ENCODE results near the gene B4GALT5. TPM values are rescaled to one million over a fixed set of nuclear protein-coding genes. Genes with fewer than 3 reads are reported as not detected.
"Not testable (repeated sequence)": the region's sequence is repeated elsewhere in the genome, so short reads cannot be mapped to it uniquely, and the experiment has no call there.

Gene B4GALT5
- total RNA-seq, 1 experiment from 2014 or later: 63.1 TPM

- H3K27ac ChIP-seq: no peak overlapping the region
- H3K4me2 ChIP-seq: no peak overlapping the region
- no peaks in the 10 kb centered on the region for H3K79me2 ChIP-seq (ENCODE audit: low read depth)
- no peak for DNase-seq
- H2AFZ ChIP-seq: no peak overlapping the region
- peaks cover 25% of the 10 kb centered on the region for H3K4me1 ChIP-seq (replicated peaks; ENCODE audit: insufficient read depth)
- no peaks in the 10 kb centered on the region for H4K20me1 ChIP-seq (ENCODE audit: insufficient read depth)
- H3K4me3 ChIP-seq: no peak overlapping the region
- H3K9me2 ChIP-seq (ENCODE audit: insufficient read depth): no peaks in the 10 kb centered on the region
- intact Hi-C loops (cut with micrococcal nuclease; ENCODE audit: unreplicated experiment): no loop called here
- H3F3A ChIP-seq (ENCODE audit: insufficient read depth, low read depth): peaks cover 39% of the 10 kb centered on the region
- ChIA-PET POLR2A (ENCODE audit: unreplicated experiment) (no interaction called here), CTCF (no interaction called here)
- TF ChIP-seq CTCF (conservative IDR thresholded peaks at IDR 0.05): no peak
- TF ChIP-seq EZH2 (IDR thresholded peaks at IDR 0.05; ENCODE audit: low read depth): no peak
- H3K9me3 ChIP-seq (ENCODE audit: insufficient read depth, low read depth): 0 out of 2 replicates have a peak, but pooled peaks cover 12% of the 10 kb centered on the region
- BruUV-seq (replicated peaks): no TSS peak
- H3K36me3 ChIP-seq (ENCODE audit: low read depth): no peaks in the 10 kb centered on the region
- no peaks in the 10 kb centered on the region for H3K27me3 ChIP-seq (ENCODE audit: insufficient read depth, low read depth)
Observed at GRCh38 chr20:49620364-49621240, 93.1 kb downstream of the B4GALT5 start.

- Histone ChIP-seq H3F3A (ENCODE audit: insufficient read depth, low read depth) (peaks cover 38% of the 10 kb centered on the region), H3K4me2 (no peak overlapping the region), H3K27ac (no peak overlapping the region), H3K4me1 (replicated peaks; ENCODE audit: insufficient read depth) (peaks cover 25% of the 10 kb centered on the region), H3K79me2 (ENCODE audit: low read depth) (no peaks in the 10 kb centered on the region), H2AFZ (no peak overlapping the region), H3K27me3 (ENCODE audit: insufficient read depth, low read depth) (no peaks in the 10 kb centered on the region), H3K9me2 (ENCODE audit: insufficient read depth) (no peaks in the 10 kb centered on the region), H3K9me3 (ENCODE audit: insufficient read depth, low read depth) (0 out of 2 replicates have a peak, but pooled peaks cover 12% of the 10 kb centered on the region), H3K36me3 (ENCODE audit: low read depth) (no peaks in the 10 kb centered on the region), H3K4me3 (no peak overlapping the region), H4K20me1 (ENCODE audit: insufficient read depth) (no peaks in the 10 kb centered on the region)
- ChIA-PET CTCF (interaction anchor here (0.5 kb wide), 1 partner anchor 57 kb away, joined by 5 read pairs; no protein-coding TSS in a partner anchor), POLR2A (ENCODE audit: unreplicated experiment) (no interaction called here)
- intact Hi-C loops (cut with micrococcal nuclease; ENCODE audit: unreplicated experiment): loop anchor here (5.0 kb wide), 2 partner anchors 58 to 468 kb away; no protein-coding TSS in a partner anchor
- TF ChIP-seq CTCF (conservative IDR thresholded peaks at IDR 0.05) (no peak), EZH2 (IDR thresholded peaks at IDR 0.05; ENCODE audit: low read depth) (no peak)
- no TSS peak for BruUV-seq (replicated peaks)
- no peak for DNase-seq
Observed at GRCh38 chr20:49619113-49620048, 94.3 kb downstream of the B4GALT5 start.

DNA sequence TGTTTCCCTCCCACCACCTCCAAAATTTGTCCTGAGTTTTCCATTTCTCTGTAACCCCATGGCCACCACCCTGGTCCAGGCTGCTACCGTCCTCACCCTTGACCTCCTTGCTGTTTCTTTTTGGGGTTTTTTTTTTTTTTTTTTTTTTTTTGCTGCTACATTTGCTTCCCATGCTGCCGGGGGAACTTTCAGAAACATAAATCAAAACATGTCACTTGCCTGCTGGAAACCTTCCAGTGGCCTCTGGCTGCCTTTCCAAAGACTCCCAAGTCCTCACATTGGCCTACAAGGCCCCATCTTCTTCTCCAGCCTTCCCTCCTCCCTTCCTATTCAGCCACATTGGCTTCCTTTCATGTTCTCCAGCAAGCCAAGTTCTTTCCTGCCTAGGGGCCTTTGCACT lies 95.4 kb downstream of the B4GALT5 start:
- Histone ChIP-seq H3K4me2 (no peak overlapping the region), H3K27me3 (ENCODE audit: insufficient read depth, low read depth) (no peaks in the 10 kb centered on the region), H3K9me2 (ENCODE audit: insufficient read depth) (no peaks in the 10 kb centered on the region), H4K20me1 (ENCODE audit: insufficient read depth) (no peaks in the 10 kb centered on the region), H3F3A (ENCODE audit: insufficient read depth, low read depth) (peaks cover 41% of the 10 kb centered on the region), H3K4me3 (no peak overlapping the region), H3K27ac (no peak overlapping the region), H3K4me1 (replicated peaks; ENCODE audit: insufficient read depth) (peaks cover 33% of the 10 kb centered on the region), H3K36me3 (ENCODE audit: low read depth) (no peaks in the 10 kb centered on the region), H3K9me3 (ENCODE audit: insufficient read depth, low read depth) (0 out of 2 replicates have a peak, but pooled peaks cover 12% of the 10 kb centered on the region), H3K79me2 (ENCODE audit: low read depth) (no peaks in the 10 kb centered on the region), H2AFZ (no peak overlapping the region)
- intact Hi-C loops (cut with micrococcal nuclease; ENCODE audit: unreplicated experiment): loop anchor here (5.0 kb wide), 2 partner anchors 59 to 469 kb away; no protein-coding TSS in a partner anchor
- no TSS peak for BruUV-seq (replicated peaks)
- ChIA-PET POLR2A (ENCODE audit: unreplicated experiment) (no interaction called here), CTCF (no interaction called here)
- DNase-seq: no peak
- TF ChIP-seq CTCF (conservative IDR thresholded peaks at IDR 0.05): no peak
- TF ChIP-seq EZH2 (IDR thresholded peaks at IDR 0.05; ENCODE audit: low read depth): no peak

- BruUV-seq (replicated peaks); H3K79me2 ChIP-seq (ENCODE audit: low read depth); H3K36me3 ChIP-seq (ENCODE audit: low read depth); H3K4me2 ChIP-seq; H3K27ac ChIP-seq; H3K9me2 ChIP-seq (ENCODE audit: insufficient read depth); H4K20me1 ChIP-seq (ENCODE audit: insufficient read depth); H3K4me3 ChIP-seq; H3K9me3 ChIP-seq (ENCODE audit: insufficient read depth, low read depth); H2AFZ ChIP-seq; H3K27me3 ChIP-seq (ENCODE audit: insufficient read depth, low read depth); DNase-seq; POLR2A ChIA-PET (ENCODE audit: unreplicated experiment): not testable (repeated sequence)
- CTCF ChIA-PET: interaction anchor here (0.5 kb wide), 1 partner anchor 279 kb away, joined by 3 read pairs; no protein-coding TSS in a partner anchor
- peaks cover 38% of the 10 kb centered on the region for H3K4me1 ChIP-seq (replicated peaks; ENCODE audit: insufficient read depth)
- H3F3A ChIP-seq (ENCODE audit: insufficient read depth, low read depth): peaks cover 40% of the 10 kb centered on the region
- intact Hi-C loops (cut with micrococcal nuclease; ENCODE audit: unreplicated experiment): loop anchor here (5.0 kb wide), 2 partner anchors 60 to 470 kb away; no protein-coding TSS in a partner anchor
Observed at GRCh38 chr20:49617394-49617793, 96.3 kb downstream of the B4GALT5 start.

Data from PC-9 (cell line).